HepG2 (cell line): ENCODE data around the gene TFDP1. TPM values are rescaled to one million over a fixed set of nuclear protein-coding genes. Genes with fewer than 3 reads are reported as not detected.

Experiments
- ATAC-seq: fragments of 200-7000 bp; cut with Tn5 transposase; 3 replicates; pipeline ENCODE4 v1.9.1; 2020; ENCODE audit warnings: mild to moderate bottlenecking, moderate library complexity
- BruUV-seq: library from RNA; stranded (reverse); fragments of 400-500 nt; replicated peaks from 2 replicates; lab custom pipeline; 2021; lab: Mats Ljungman, UMichigan
- CTCF ChIA-PET: fragments of 300-600 bp; formaldehyde crosslinking; extraction: SDS; loops from one replicate; lab custom pipeline; 2021; ENCODE audit warnings: low total read pairs, inconsistent platforms, low intra/inter-chr PET ratio; lab: Yijun Ruan, JAX
- POLR2A ChIA-PET: fragments of 350-600 bp; sonication (Branson Sonifier 250); formaldehyde crosslinking; loops from one replicate; lab custom pipeline; 2020; ENCODE audit warnings: antibody characterized with exemption, inconsistent platforms; lab: Yijun Ruan, JAX
- DNase-seq: peaks from one replicate; pipeline ENCODE4 v3.0.0-alpha.2; 2015; ENCODE audit warnings: low spot score
- FAIRE-seq: peaks from 3 replicates; lab custom pipeline; 2011; peaks lifted over from hg19 to GRCh38; lab: Jason Lieb, UNC
- H2AFZ ChIP-seq: one replicate; pipeline ENCODE4 v1.6.1; 2011; ENCODE audit warnings: low read length, inconsistent platforms
- H3K27ac ChIP-seq: fragments of 300-600 bp; 3 replicates; pipeline ENCODE4 v1.8.0; 2011; ENCODE audit warnings: mixed run types, mild to moderate bottlenecking, mixed read lengths, low read length, inconsistent platforms; ENCODE audit not compliant: insufficient read depth; ENCODE audit errors: extremely low read length
- H3K27me3 ChIP-seq, 2 experiments: fragments of 200-600 bp in 1 of 2; 2 replicates in 1 of 2; 3 replicates in 1 of 2; pipeline versions ENCODE4 v1.6.0 to v1.8.0; 2011; ENCODE audit warnings: low read length in 2 of 2, mild to moderate bottlenecking in 2 of 2, moderate library complexity in 2 of 2, inconsistent platforms in 1 of 2; ENCODE audit not compliant: insufficient read depth in 2 of 2, control insufficient read depth in 1 of 2
- H3K36me3 ChIP-seq, 2 experiments: fragments of 200-600 bp in 1 of 2; replicated peaks in 1 of 2; 2 replicates in 1 of 2; 3 replicates in 1 of 2; pipeline versions ENCODE4 v1.5.1 to v1.8.0; 2011; ENCODE audit warnings: low read length in 2 of 2, inconsistent platforms in 1 of 2; ENCODE audit not compliant: insufficient read depth in 2 of 2, control insufficient read depth in 1 of 2
- H3K4me1 ChIP-seq: 2 replicates; pipeline ENCODE4 v1.5.1; 2012; ENCODE audit warnings: low read length, inconsistent platforms; ENCODE audit not compliant: insufficient read depth
- H3K4me2 ChIP-seq: 2 replicates; pipeline ENCODE4 v1.6.0; 2011; ENCODE audit warnings: low read depth, low read length, inconsistent platforms
- H3K4me3 ChIP-seq, 3 experiments: fragments of 200-600 bp in 1 of 3; sonication (generic), shearing (Covaris generic) in 1 of 3; replicated peaks in 1 of 3; 2 replicates each; pipeline ENCODE4 v1.5.1; 2011 to 2016; ENCODE audit warnings: low read length in 3 of 3, inconsistent platforms in 2 of 3, low read depth in 2 of 3, mild to moderate bottlenecking in 2 of 3, control low read depth in 1 of 3, mixed read lengths in 1 of 3; ENCODE audit not compliant: insufficient read depth in 1 of 3
- H3K79me2 ChIP-seq: one replicate; pipeline ENCODE4 v1.6.1; 2011; ENCODE audit warnings: low read length, inconsistent platforms; ENCODE audit not compliant: insufficient read depth
- H3K9ac ChIP-seq: 2 replicates; pipeline ENCODE4 v1.6.0; 2011; ENCODE audit warnings: mild to moderate bottlenecking, low read depth, low read length, inconsistent platforms; ENCODE audit not compliant: insufficient read depth
- H3K9me3 ChIP-seq: 2 replicates; pipeline ENCODE4 v1.5.1; 2012; ENCODE audit warnings: mild to moderate bottlenecking, low read length
- H4K20me1 ChIP-seq: 2 replicates; pipeline ENCODE4 v1.6.0; 2011; ENCODE audit warnings: inconsistent platforms, mild to moderate bottlenecking, low read length, moderate library complexity; ENCODE audit not compliant: insufficient read depth
- AGO2 ChIP-seq: fragments of 200-400 bp; formaldehyde crosslinking; optimal IDR thresholded peaks from 2 replicates; pipeline ENCODE3; 2017; ENCODE audit warnings: mild to moderate bottlenecking, low read depth, low read length, moderate library complexity
- CCDC6 ChIP-seq: sonication (generic); formaldehyde crosslinking; IDR thresholded peaks from 2 replicates; pipeline ENCODE4 v1.8.1; 2022; ENCODE audit warnings: mild to moderate bottlenecking, missing genetic modification reagents, moderate library complexity
- GZF1 ChIP-seq: sonication (generic); formaldehyde crosslinking; IDR thresholded peaks from 2 replicates; pipeline ENCODE4 v1.5.1; 2020; ENCODE audit warnings: mild to moderate bottlenecking, missing genetic modification reagents
- NFRKB ChIP-seq: fragments of 450-650 bp; IDR thresholded peaks from 2 replicates; pipeline ENCODE4 v1.6.1; 2017
- PAF1 ChIP-seq: IDR thresholded peaks from 2 replicates; pipeline ENCODE4 v1.6.1; 2016; ENCODE audit warnings: missing genetic modification reagents, missing compliant biosample characterization
- POLR2A ChIP-seq, 2 experiments: IDR thresholded peaks; 2 replicates each; pipeline ENCODE4 v1.6.1; 2011; ENCODE audit warnings: low read depth in 2 of 2, low read length in 2 of 2, mild to moderate bottlenecking in 1 of 2, moderate library complexity in 1 of 2; ENCODE audit not compliant: insufficient read depth in 1 of 2
- SETDB1 ChIP-seq: sonication (generic); formaldehyde crosslinking; IDR thresholded peaks from 2 replicates; pipeline ENCODE4 v1.5.1; 2020; ENCODE audit warnings: missing genetic modification reagents, mild to moderate bottlenecking, borderline replicate concordance
- SMARCC2 ChIP-seq: fragments of 450-650 bp; IDR thresholded peaks from 2 replicates; pipeline ENCODE4 v1.6.1; 2017; ENCODE audit warnings: antibody characterized with exemption, mild to moderate bottlenecking
- TCF7 ChIP-seq: sonication (generic); IDR thresholded peaks from 2 replicates; pipeline ENCODE4 v1.6.1; 2016; ENCODE audit warnings: antibody characterized with exemption, low read depth
- TERF1 ChIP-seq: sonication (generic); formaldehyde crosslinking; IDR thresholded peaks from 2 replicates; pipeline ENCODE4 v1.8.0; 2022; ENCODE audit warnings: mild to moderate bottlenecking, missing genetic modification reagents, moderate library complexity
- THAP11 ChIP-seq: IDR thresholded peaks from 2 replicates; pipeline ENCODE4 v1.6.1; 2016; ENCODE audit warnings: missing biosample characterization, missing genetic modification reagents
- ZNF160 ChIP-seq: sonication (generic); formaldehyde crosslinking; IDR thresholded peaks from 2 replicates; pipeline ENCODE4 v1.8.0; 2022; ENCODE audit warnings: mild to moderate bottlenecking, inconsistent platforms, missing genetic modification reagents
- ZNF17 ChIP-seq: sonication (generic); formaldehyde crosslinking; IDR thresholded peaks from 2 replicates; pipeline ENCODE4 v1.5.0; 2020; ENCODE audit warnings: mild to moderate bottlenecking, missing genetic modification reagents
- ZNF317 ChIP-seq: sonication (generic); formaldehyde crosslinking; IDR thresholded peaks from 2 replicates; pipeline ENCODE4 v1.5.0; 2020; ENCODE audit warnings: mild to moderate bottlenecking, missing genetic modification reagents
- ZNF432 ChIP-seq: sonication (generic); formaldehyde crosslinking; IDR thresholded peaks from 2 replicates; pipeline ENCODE4 v1.5.0; 2020; ENCODE audit warnings: missing genetic modification reagents, mild to moderate bottlenecking, borderline replicate concordance
- ZNF460 ChIP-seq: sonication (generic); formaldehyde crosslinking; IDR thresholded peaks from 2 replicates; pipeline ENCODE4 v1.5.1; 2020; ENCODE audit warnings: missing genetic modification reagents, mild to moderate bottlenecking, borderline replicate concordance
- WGBS: methylation state at CpG from one replicate; pipeline ENCODE4 v1.1.6; 2017; ENCODE audit warnings: low lambda C conversion rate; 5-methylcytosine and 5-hydroxymethylcytosine counted together
- in situ Hi-C: cut with HindIII; loops from 2 replicates; pipeline ENCODE4 v1.10.0; 2017; ENCODE audit warnings: low pct_unique_long_range_greater_than_20kb; ENCODE audit not compliant: extremely low pct_ligation_motif_present
- intact Hi-C: fragments of 100-400 bp; cut with micrococcal nuclease; formaldehyde crosslinking; loops from one replicate; pipeline ENCODE4 v1.10.0; 2022; ENCODE audit not compliant: unreplicated experiment
- polyA plus RNA-seq, 8 experiments: library from polyadenylated mRNA; depleted of rRNA in 3 of 8; stranded (reverse) in 7 of 8; unstranded in 1 of 8; fragments of >200 nt; fragmentation: Illumina TruSeq in 4 of 8; extraction: Trizol in 4 of 8; gene quantifications; 2 replicates each; pipeline versions ENCODE4 v1.2.1 to v1.2.3, GENCODE V29; 2011 to 2016; ENCODE audit warnings: low read depth in 4 of 8, missing spikeins in 1 of 8, mixed read lengths in 1 of 8; ENCODE audit not compliant: insufficient read depth in 1 of 8
- total RNA-seq, 5 experiments: library from RNA; depleted of rRNA; stranded (reverse); fragments of >200 nt; fragmentation: Illumina TruSeq; extraction: Trizol; gene quantifications; 2 replicates each; pipeline ENCODE4 v1.2.3, GENCODE V29; 2016; ENCODE audit warnings: low read depth in 1 of 5

Gene TFDP1
- total and polyA plus RNA-seq, 2 of the 13 experiments (the other 11 are each of a cell fraction or from before 2014, with no cell fraction given): 38.0 to 84.2 TPM

- Histone ChIP-seq H3K4me1 (no peaks in the 10 kb centered on the region), H3K27me3 (no peaks in the 10 kb centered on the region), H3K27ac (no peak overlapping the region), H3K9me3 (no peaks in the 10 kb centered on the region)
- POLR2A ChIA-PET: interaction anchor here (1.0 kb wide), 1 partner anchor 11 kb away, joined by 3 read pairs; no protein-coding TSS in a partner anchor
- WGBS: 95% methylated on average over 21 of the region's 27 CpGs
- TF ChIP-seq AGO2 (peak; percentile 9), TCF7 (no peak), CCDC6 (no peak), PAF1 (CRISPR knock-in tag) (no peak), ZNF17 (no peak)
- TF ChIP-seq, all 625 proteins: peak for 1
- no peak overlapping the region for H3K9ac ChIP-seq
- peaks cover 16 to 57% of the 10 kb centered on the region in 2 experiments; a peak in 4 of 5 replicates for H3K36me3 ChIP-seq
- in situ Hi-C loops: no loop called here
- no peak overlapping the region for H2AFZ ChIP-seq
- intact Hi-C loops: no loop called here
- FAIRE-seq: no peak
- no peak for ATAC-seq
- BruUV-seq: no TSS peak
- H3K79me2 ChIP-seq: peaks cover 68% of the 10 kb centered on the region
- H3K4me2 ChIP-seq: no peak overlapping the region
- 0 out of 2 replicates have a peak, but pooled peaks cover 13% of the 10 kb centered on the region for H4K20me1 ChIP-seq
- CTCF ChIA-PET: no interaction called here
- no peak for DNase-seq
- no peak overlapping the region for H3K4me3 ChIP-seq
Measured at GRCh38 chr13:113596321-113597200, 12.0 kb downstream of the TFDP1 start.

GRCh38 chr13:113597391-113598080 lies 13.0 kb downstream of the TFDP1 start:
- in situ Hi-C loops: no loop called here
- H4K20me1 ChIP-seq: 0 out of 2 replicates have a peak, but pooled peaks cover 11% of the 10 kb centered on the region
- H3K4me1 ChIP-seq: no peaks in the 10 kb centered on the region
- no peak for ATAC-seq
- intact Hi-C loops: no loop called here
- peaks cover 13 to 51% of the 10 kb centered on the region in 2 experiments; a peak in 4 of 5 replicates for H3K36me3 ChIP-seq
- H3K4me2 ChIP-seq: no peak overlapping the region
- BruUV-seq: no TSS peak
- TF ChIP-seq SETDB1 (CRISPR knock-in tag) (no peak), POLR2A (IDR thresholded peaks at IDR 0.05; ENCODE audit: insufficient read depth in 1 of 2, low read depth in 2 of 2, low read length in 2 of 2) (no peak), TERF1 (CRISPR knock-in tag) (no peak), ZNF160 (CRISPR knock-in tag) (no peak), GZF1 (no peak), ZNF317 (CRISPR knock-in tag) (no peak), THAP11 (CRISPR knock-in tag) (no peak), SMARCC2 (no peak), NFRKB (no peak), ZNF460 (CRISPR knock-in tag) (no peak), ZNF432 (CRISPR knock-in tag) (no peak)
- H3K27me3 ChIP-seq: no peaks in the 10 kb centered on the region
- peaks cover 68% of the 10 kb centered on the region for H3K79me2 ChIP-seq
- WGBS: 99% methylated on average over 10 of the region's 24 CpGs
- no peak overlapping the region for H2AFZ ChIP-seq
- no peak overlapping the region for H3K4me3 ChIP-seq
- POLR2A ChIA-PET: interaction anchor here (1.0 kb wide), 1 partner anchor 12 kb away, joined by 3 read pairs; no protein-coding TSS in a partner anchor
- FAIRE-seq: no peak
- no peak for DNase-seq
- H3K9me3 ChIP-seq: no peaks in the 10 kb centered on the region
- H3K9ac ChIP-seq: no peak overlapping the region
- CTCF ChIA-PET: no interaction called here
- H3K27ac ChIP-seq: no peak overlapping the region
